OCI-LY7 (cell line): ENCODE measurements around the gene ZFYVE28. TPM values are rescaled to one million over a fixed set of nuclear protein-coding genes. Genes with fewer than 3 reads are reported as not detected.
"Not testable (repeated sequence)": the region's sequence is repeated elsewhere in the genome, so short reads cannot be mapped to it uniquely, and the experiment has no call there.

Experiments
- BruUV-seq: library from RNA; stranded (reverse); fragments of 400-500 nt; replicated peaks from 2 replicates; lab custom pipeline; 2021; lab: Mats Ljungman, UMichigan
- CTCF ChIA-PET: fragments of 300-600 bp; sonication (Branson Sonifier 250); formaldehyde crosslinking; loops from one replicate; lab custom pipeline; 2022; ENCODE audit warnings: antibody characterized with exemption; ENCODE audit not compliant: unreplicated experiment; lab: Charles Lee
- POLR2A ChIA-PET: fragments of 300-600 bp; sonication (Branson Sonifier 250); formaldehyde crosslinking; loops from one replicate; lab custom pipeline; 2022; ENCODE audit warnings: antibody characterized with exemption; lab: Charles Lee
- DNase-seq: peaks from one replicate; pipeline ENCODE4 v3.0.0-alpha.2; 2015; ENCODE audit warnings: low spot score
- H2AFZ ChIP-seq: fragments of 200-600 bp; sonication (generic), shearing (Covaris generic); 2 replicates; pipeline ENCODE4 v1.6.1; 2014; ENCODE audit warnings: mild to moderate bottlenecking, antibody characterized with exemption, low read length, moderate library complexity
- H3K27ac ChIP-seq: fragments of 200-600 bp; sonication (generic); 2 replicates; pipeline ENCODE4 v1.5.1; 2014; ENCODE audit warnings: mixed run types, low read depth, mild to moderate bottlenecking, moderate library complexity, low read length, inconsistent platforms; ENCODE audit not compliant: poor library complexity, severe bottlenecking
- H3K36me3 ChIP-seq: fragments of 200-600 bp; sonication (generic); 2 replicates; pipeline ENCODE4 v1.6.1; 2014; ENCODE audit warnings: mild to moderate bottlenecking, antibody characterized with exemption, low read length, moderate library complexity, mixed read lengths; ENCODE audit not compliant: insufficient read depth
- H3K4me1 ChIP-seq: fragments of 200-600 bp; sonication (generic); 2 replicates; pipeline ENCODE4 v1.5.1; 2014; ENCODE audit warnings: mild to moderate bottlenecking, low read length; ENCODE audit not compliant: insufficient read depth, poor library complexity, severe bottlenecking
- H3K4me2 ChIP-seq: fragments of 200-600 bp; sonication (generic); 2 replicates; pipeline ENCODE4 v1.6.1; 2014; ENCODE audit warnings: mild to moderate bottlenecking, low read length
- H3K4me3 ChIP-seq: fragments of 200-600 bp; sonication (generic); 2 replicates; pipeline ENCODE4 v1.5.1; 2014; ENCODE audit warnings: mild to moderate bottlenecking, low read depth, low read length; ENCODE audit not compliant: poor library complexity, severe bottlenecking
- H3K79me2 ChIP-seq: fragments of 200-600 bp; sonication (generic); 2 replicates; pipeline ENCODE4 v1.6.1; 2016; ENCODE audit warnings: low read depth, mild to moderate bottlenecking, low read length, moderate library complexity, mixed read lengths; ENCODE audit not compliant: insufficient read depth
- H3K9me2 ChIP-seq: fragments of 200-600 bp; sonication (generic); 2 replicates; pipeline ENCODE4 v1.6.1; 2016; ENCODE audit warnings: mild to moderate bottlenecking, low read length, mixed read lengths; ENCODE audit not compliant: insufficient read depth
- H3K9me3 ChIP-seq: fragments of 200-600 bp; sonication (generic); 2 replicates; pipeline ENCODE4 v1.6.1; 2014; ENCODE audit warnings: mild to moderate bottlenecking, mixed run types, low read length, mixed read lengths
- H4K20me1 ChIP-seq: fragments of 200-600 bp; sonication (generic); 2 replicates; pipeline ENCODE4 v1.6.1; 2014; ENCODE audit warnings: mild to moderate bottlenecking, antibody characterized with exemption, low read length, moderate library complexity, mixed read lengths; ENCODE audit not compliant: insufficient read depth
- CTCF ChIP-seq: fragments of 200-600 bp; sonication (generic); conservative IDR thresholded peaks from 2 replicates; pipeline ENCODE4 v1.5.1; 2014; ENCODE audit warnings: mild to moderate bottlenecking, antibody characterized with exemption, low read length, moderate library complexity, mixed read lengths
- EZH2phosphoT487 ChIP-seq: fragments of 200-600 bp; sonication (generic); IDR thresholded peaks from 2 replicates; pipeline ENCODE4 v1.6.1; 2018; ENCODE audit warnings: low read depth, borderline replicate concordance, mild to moderate bottlenecking, mixed run types, antibody characterized with exemption, low read length, moderate library complexity, mixed read lengths
- intact Hi-C: fragments of 100-400 bp; cut with micrococcal nuclease; formaldehyde crosslinking; loops from one replicate; pipeline ENCODE4 v1.10.0; 2022; ENCODE audit not compliant: unreplicated experiment
- total RNA-seq, 2 experiments: library from RNA; depleted of rRNA in 1 of 2; stranded (reverse); fragments of >200 nt in 1 of 2; shearing (Covaris generic) in 1 of 2; gene quantifications; 2 replicates each; pipeline ENCODE4 v1.2.3, GENCODE V29; 2014 to 2022

The ZFYVE28 gene
- total RNA-seq, 2 experiments from 2014 or later: 0.32 TPM; not detected in 1

DNA sequence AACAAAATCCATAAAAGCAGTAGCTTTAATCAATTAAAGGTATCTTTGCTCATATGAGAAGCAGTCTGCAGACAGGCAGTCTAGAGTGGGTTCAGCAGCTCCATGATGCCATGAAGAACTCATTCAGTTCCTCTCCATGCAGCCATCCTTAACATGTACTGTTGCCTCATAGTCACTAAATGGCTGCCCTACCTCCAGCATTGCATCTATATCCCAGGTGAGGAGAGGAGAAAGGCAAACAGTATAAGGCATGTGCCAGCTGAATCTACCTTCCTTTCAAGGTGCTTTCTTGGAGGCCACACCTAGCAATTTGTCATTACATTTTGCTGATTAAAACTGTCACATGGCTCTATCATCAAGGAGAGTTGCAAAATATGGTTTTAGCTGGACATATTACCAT is 13.6 kb upstream of the ZFYVE28 start:
- Histone ChIP-seq H3K36me3 (no peaks in the 10 kb centered on the region), H3K9me2 (no peaks in the 10 kb centered on the region), H3K9me3 (no peaks in the 10 kb centered on the region), H3K27ac (no peak overlapping the region), H4K20me1 (no peaks in the 10 kb centered on the region), H3K4me1 (no peaks in the 10 kb centered on the region), H3K4me2 (no peak overlapping the region), H2AFZ (no peak overlapping the region), H3K4me3 (no peak overlapping the region), H3K79me2 (no peaks in the 10 kb centered on the region)
- CTCF ChIA-PET: no interaction called here
- POLR2A ChIA-PET: no interaction called here
- no peak for DNase-seq
- no TSS peak for BruUV-seq
- intact Hi-C loops: no loop called here
- TF ChIP-seq CTCF (no peak), EZH2phosphoT487 (no peak)

DNA sequence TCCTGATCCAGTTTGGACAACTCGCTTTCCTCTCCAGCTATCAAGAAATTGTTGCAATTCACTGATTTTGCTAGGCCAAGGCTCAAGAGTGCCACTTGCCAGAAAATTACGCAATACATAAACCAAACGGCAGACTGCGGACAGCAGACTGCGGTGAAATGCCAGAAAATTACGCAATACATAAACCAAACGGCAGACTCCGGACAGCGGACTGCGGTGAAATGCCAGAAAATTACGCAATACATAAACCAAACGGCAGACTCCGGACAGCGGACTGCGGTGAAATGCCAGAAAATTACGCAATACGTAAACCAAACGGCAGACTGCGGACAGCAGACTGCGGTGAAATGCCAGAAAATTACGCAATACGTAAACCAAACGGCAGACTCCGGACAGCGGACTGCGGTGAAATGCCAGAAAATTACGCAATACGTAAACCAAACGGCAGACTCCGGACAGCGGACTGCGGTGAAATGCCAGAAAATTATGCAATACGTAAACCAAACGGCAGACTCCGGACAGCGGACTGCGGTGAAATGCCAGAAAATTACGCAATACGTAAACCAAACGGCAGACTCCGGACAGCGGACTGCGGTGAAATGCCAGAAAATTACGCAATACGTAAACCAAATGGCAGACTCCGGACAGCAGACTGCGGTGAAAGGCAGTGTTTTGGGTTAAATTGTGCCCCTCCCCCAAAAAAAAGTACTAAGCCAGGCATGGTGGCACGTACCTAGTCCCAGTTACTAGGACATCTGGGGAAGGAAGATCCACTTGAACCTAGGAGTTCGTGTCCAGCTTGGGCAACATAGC is 11.7 kb upstream of the ZFYVE28 start:
- H3K27ac ChIP-seq, DNase-seq, H3K36me3 ChIP-seq, H3K4me3 ChIP-seq, H3K9me2 ChIP-seq, H3K4me2 ChIP-seq, H4K20me1 ChIP-seq, intact Hi-C loops, H3K79me2 ChIP-seq, H3K4me1 ChIP-seq, BruUV-seq, H3K9me3 ChIP-seq, POLR2A ChIA-PET, H2AFZ ChIP-seq, CTCF ChIA-PET: not testable (repeated sequence)

- no peak overlapping the region for H2AFZ ChIP-seq
- no peak overlapping the region for H3K4me2 ChIP-seq
- BruUV-seq: no TSS peak
- no peaks in the 10 kb centered on the region for H3K36me3 ChIP-seq
- H3K9me2 ChIP-seq: no peaks in the 10 kb centered on the region
- H3K79me2 ChIP-seq: no peaks in the 10 kb centered on the region
- CTCF ChIA-PET: no interaction called here
- H3K4me1 ChIP-seq: peaks cover 4% of the 10 kb centered on the region
- intact Hi-C loops: no loop called here
- H3K9me3 ChIP-seq: no peaks in the 10 kb centered on the region
- H3K4me3 ChIP-seq: no peak overlapping the region
- POLR2A ChIA-PET: no interaction called here
- no peaks in the 10 kb centered on the region for H4K20me1 ChIP-seq
- no peak overlapping the region for H3K27ac ChIP-seq
- no peak for TF ChIP-seq CTCF
- TF ChIP-seq EZH2phosphoT487: no peak
- no peak for DNase-seq
Measured at GRCh38 chr4:2428496-2429213, 10.2 kb upstream of the ZFYVE28 start.
